Choroid plexus epithelial cell (primary cell): ENCODE data around the gene SGSM1.

ENCODE experiments used
- DNase-seq: peaks from one replicate; pipeline ENCODE4 v3.0.0-alpha.2; 2010; ENCODE audit warnings: low read depth
- H3K4me3 ChIP-seq: 2 replicates; pipeline ENCODE4 v1.5.1; 2011; ENCODE audit warnings: low read depth, mild to moderate bottlenecking, control low read depth, low read length, moderate library complexity
- TF ChIP-seq, protein P1 (sequence below): conservative IDR thresholded peaks from 2 replicates; pipeline ENCODE4 v1.5.1; 2011; ENCODE audit warnings: low read depth, mild to moderate bottlenecking, control low read depth, inconsistent platforms, low read length, moderate library complexity

The SGSM1 gene

DNA sequence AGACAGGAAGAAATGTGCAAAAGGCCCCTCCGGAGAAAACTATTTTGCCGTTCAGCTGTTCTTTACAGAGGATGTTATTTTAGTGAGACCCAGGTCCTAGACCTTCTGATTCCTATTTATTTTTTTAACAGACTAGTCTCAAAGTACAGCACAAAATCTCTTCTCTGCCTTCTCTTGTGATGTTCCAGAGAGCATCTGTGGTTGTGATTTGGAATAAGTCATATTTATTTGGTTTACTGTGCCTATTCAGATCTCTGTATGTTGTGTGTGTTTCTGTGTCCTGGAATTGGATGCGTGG is 120.4 kb downstream of the SGSM1 start:
- TF ChIP-seq, protein P1, sequence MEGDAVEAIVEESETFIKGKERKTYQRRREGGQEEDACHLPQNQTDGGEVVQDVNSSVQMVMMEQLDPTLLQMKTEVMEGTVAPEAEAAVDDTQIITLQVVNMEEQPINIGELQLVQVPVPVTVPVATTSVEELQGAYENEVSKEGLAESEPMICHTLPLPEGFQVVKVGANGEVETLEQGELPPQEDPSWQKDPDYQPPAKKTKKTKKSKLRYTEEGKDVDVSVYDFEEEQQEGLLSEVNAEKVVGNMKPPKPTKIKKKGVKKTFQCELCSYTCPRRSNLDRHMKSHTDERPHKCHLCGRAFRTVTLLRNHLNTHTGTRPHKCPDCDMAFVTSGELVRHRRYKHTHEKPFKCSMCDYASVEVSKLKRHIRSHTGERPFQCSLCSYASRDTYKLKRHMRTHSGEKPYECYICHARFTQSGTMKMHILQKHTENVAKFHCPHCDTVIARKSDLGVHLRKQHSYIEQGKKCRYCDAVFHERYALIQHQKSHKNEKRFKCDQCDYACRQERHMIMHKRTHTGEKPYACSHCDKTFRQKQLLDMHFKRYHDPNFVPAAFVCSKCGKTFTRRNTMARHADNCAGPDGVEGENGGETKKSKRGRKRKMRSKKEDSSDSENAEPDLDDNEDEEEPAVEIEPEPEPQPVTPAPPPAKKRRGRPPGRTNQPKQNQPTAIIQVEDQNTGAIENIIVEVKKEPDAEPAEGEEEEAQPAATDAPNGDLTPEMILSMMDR: no peak
- peak; percentile 66 for DNase-seq
- H3K4me3 ChIP-seq: no peak overlapping the region

DNA sequence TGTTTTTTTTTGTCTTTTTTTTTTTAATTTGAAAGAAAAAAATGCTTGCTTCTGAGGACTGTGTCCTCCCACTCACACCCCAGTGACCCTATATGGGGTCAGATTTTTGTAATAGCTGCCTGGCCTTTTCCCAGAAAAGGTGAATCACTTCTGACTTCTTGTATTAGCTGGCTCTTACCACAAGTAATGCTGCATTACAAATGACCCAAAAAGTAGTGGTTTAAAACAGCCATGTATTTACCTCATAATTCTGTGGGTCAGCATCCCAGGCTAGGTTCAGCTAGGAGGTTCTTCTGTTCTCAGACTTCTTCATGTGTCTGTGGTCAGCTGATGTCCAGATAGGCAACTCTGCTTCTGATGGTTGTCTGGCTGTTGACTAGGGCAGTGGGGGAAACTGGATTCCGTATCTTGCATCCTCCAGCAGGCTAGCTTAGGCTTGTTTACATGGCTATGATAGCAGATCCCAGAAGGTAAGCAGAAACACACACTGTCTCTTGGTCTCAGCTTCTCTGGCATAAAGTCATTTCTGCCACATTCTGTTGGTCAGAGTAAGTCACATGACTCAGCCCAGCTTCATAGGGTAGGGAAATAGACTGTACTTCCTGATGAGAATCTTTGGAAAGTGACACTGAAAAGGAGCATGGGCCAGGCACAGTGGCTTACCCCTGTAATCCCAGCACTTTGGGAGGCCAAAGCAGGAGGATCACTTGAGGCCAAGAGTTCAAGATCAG is 121.0 kb downstream of the SGSM1 start:
- TF ChIP-seq, protein P1: no peak
- peak; percentile 83 for DNase-seq
- no peak overlapping the region for H3K4me3 ChIP-seq

DNA sequence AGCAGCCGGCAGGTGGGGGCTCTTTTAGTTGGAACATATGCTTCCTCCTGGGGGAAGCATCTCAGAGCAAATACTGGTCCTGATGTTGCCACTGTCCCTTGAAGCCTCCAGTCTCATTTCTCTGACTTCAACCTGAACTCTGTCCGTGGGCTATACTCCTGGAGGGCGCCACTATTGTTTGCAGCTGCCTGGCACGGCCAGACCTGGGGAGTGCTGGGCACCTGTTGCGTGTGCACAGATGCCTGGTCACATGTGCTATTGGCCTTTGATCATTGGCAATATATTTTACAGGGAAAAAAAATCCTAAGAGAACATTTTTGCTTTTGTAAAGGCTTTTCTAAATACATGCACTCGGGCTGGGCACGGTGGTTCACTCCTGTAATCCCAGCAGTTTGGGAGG is 122.3 kb downstream of the SGSM1 start:
- TF ChIP-seq, protein P1: no peak
- no peak overlapping the region for H3K4me3 ChIP-seq
- no peak for DNase-seq

DNA sequence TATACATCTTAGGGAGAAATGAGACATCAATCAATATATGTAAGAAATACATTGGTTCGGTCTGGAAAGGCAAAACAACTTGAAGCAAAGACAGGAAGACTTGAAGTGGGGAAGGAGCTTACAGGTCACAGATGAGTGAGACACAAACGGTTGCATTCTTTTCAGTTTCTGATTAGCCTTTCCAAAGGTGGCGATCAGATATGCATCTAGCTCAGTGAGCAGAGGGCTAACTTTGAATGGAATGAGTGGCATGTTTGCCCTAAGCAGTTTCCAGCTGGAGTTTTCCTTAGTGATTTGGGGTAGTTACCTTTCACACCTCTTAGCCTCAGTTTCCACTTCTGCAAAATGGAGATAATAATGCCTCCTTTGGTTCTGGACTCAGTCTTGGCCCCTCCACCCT is 124.7 kb downstream of the SGSM1 start:
- TF ChIP-seq, protein P1: no peak
- H3K4me3 ChIP-seq: no peak overlapping the region
- DNase-seq: no peak

DNA sequence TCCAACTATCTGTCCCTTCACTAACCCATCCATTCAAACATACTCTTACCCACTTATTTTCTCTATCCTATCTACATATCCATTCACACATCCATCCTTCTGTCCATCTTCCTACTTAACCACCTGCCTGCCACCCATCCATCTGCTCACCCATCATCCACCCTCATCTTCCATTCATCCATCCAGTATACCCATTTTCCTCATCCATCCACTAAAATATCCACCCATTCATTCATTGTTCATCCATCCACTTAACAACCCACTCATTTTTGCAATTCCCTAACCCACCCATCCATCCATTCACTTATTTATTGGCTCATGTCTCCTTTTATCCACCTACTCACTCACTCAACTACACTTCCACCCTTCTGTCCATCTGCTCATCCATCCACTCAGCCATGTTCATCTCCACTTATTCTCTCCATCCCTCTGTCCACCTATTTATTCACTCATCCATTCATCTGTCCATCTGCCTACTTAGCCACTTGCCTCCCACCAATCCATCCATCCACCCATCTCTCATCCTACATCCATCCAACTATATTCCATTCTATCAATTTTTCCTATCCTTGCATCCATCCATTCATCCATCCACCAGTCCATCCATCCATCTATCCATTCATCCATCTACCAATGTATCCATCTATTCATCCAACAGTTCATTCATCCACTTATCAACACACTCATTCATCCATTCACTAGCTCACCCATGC is 129.9 kb downstream of the SGSM1 start:
- TF ChIP-seq, protein P1: no peak
- no peak for DNase-seq
- no peak overlapping the region for H3K4me3 ChIP-seq

DNA sequence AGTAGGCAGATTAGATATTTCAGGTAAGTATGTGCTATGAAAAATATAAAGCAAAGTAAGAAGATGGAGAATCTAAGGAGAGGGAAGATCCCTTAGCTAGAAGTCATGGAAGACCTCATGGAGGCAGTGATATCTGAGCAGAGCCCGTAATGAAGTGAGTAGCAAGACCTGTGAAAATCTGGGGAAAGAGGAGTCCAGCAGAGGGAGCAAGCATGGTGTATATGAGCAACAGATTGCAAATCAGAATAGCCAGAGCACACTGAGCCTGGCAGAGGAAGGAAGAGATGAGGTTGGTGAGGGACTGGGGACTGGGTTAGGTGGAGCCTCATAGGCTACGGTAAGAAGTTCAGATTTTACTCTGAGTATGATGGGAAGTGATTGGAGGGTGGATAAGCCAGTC is 131.1 kb downstream of the SGSM1 start:
- H3K4me3 ChIP-seq: no peak overlapping the region
- peak; percentile 62 for DNase-seq
- TF ChIP-seq, protein P1: peak; percentile 66
